Astrocyte of the spinal cord (primary cell): ENCODE results near the gene PIGC.

Experiments
- DNase-seq: peaks from one replicate; pipeline ENCODE4 v3.0.0; 2011; ENCODE audit warnings: low read depth, low spot score
- H3K4me3 ChIP-seq: 2 replicates; pipeline ENCODE4 v1.5.1; 2011; ENCODE audit warnings: low read depth, mild to moderate bottlenecking, low read length, moderate library complexity
- CTCF ChIP-seq: IDR thresholded peaks from 2 replicates; pipeline ENCODE4 v1.5.1; 2012; ENCODE audit warnings: low read depth, mild to moderate bottlenecking, low read length, inconsistent platforms
- in situ Hi-C: cut with HindIII; loops from 2 replicates; pipeline ENCODE4 v1.10.0; 2017; ENCODE audit warnings: low sequenced_read_pairs

PIGC gene

GRCh38 chr1:172469717-172470116 lies 25.8 kb upstream of the PIGC start:
- no peak for DNase-seq
- in situ Hi-C loops: no loop called here
- no peak for TF ChIP-seq CTCF
- no peak overlapping the region for H3K4me3 ChIP-seq

GRCh38 chr1:172468296-172468695 lies 24.4 kb upstream of the PIGC start:
- no peak for DNase-seq
- TF ChIP-seq CTCF: no peak
- in situ Hi-C loops: no loop called here
- no peak overlapping the region for H3K4me3 ChIP-seq

- no peak for TF ChIP-seq CTCF
- H3K4me3 ChIP-seq: no peak overlapping the region
- in situ Hi-C loops: no loop called here
- DNase-seq: no peak
Observed at GRCh38 chr1:172467446-172467845, 23.6 kb upstream of the PIGC start.

- H3K4me3 ChIP-seq: no peak overlapping the region
- no peak for TF ChIP-seq CTCF
- in situ Hi-C loops: no loop called here
- no peak for DNase-seq
Observed at GRCh38 chr1:172466795-172467407, 23.0 kb upstream of the PIGC start.

GRCh38 chr1:172465617-172466016 lies 21.7 kb upstream of the PIGC start:
- no peak overlapping the region for H3K4me3 ChIP-seq
- DNase-seq: no peak
- no peak for TF ChIP-seq CTCF
- in situ Hi-C loops: no loop called here

GRCh38 chr1:172460887-172461315 lies 17.0 kb upstream of the PIGC start:
- peak; percentile 32 for DNase-seq
- in situ Hi-C loops: no loop called here
- no peak for TF ChIP-seq CTCF

More at GRCh38 chr1:172460887-172461315, 17.0 kb upstream of the PIGC start:
- H3K4me3 ChIP-seq: no peak overlapping the region
